DND-41 (cell line): ENCODE measurements around the gene C1QTNF6.

Experiments used
- EZH2 ChIP-seq: IDR thresholded peaks from 3 replicates; pipeline ENCODE4 v1.6.1; 2012; ENCODE audit warnings: borderline replicate concordance, low read depth, mild to moderate bottlenecking, moderate library complexity, low read length, inconsistent platforms; ENCODE audit not compliant: severe bottlenecking
- TF ChIP-seq, protein P1 (sequence below): IDR thresholded peaks from 2 replicates; pipeline ENCODE4 v1.5.1; 2012; ENCODE audit warnings: borderline replicate concordance, low read length, moderate library complexity, mild to moderate bottlenecking; ENCODE audit not compliant: poor library complexity, severe bottlenecking; ENCODE audit errors: extremely low read depth

DNA sequence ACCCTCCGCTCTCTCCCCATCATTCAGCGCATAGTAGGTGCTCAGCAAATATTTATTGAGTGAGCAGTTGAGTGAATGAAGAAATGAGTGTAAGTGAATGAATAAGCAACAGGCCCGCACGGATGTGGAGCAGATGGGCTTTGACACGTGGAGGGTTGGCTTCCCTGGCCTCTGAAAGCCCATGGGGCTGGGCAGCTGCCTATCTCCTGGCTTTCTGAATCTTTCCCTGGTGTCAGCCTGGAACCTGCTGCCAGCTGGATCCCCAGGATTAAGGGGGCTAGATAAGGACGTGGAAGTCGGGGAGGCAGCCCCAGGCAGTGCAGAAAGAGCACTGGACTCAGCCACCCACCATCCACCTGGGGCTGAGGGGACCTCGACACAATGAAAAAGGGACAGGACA lies 50.9 kb downstream of the C1QTNF6 start:
- TF ChIP-seq, protein P1, sequence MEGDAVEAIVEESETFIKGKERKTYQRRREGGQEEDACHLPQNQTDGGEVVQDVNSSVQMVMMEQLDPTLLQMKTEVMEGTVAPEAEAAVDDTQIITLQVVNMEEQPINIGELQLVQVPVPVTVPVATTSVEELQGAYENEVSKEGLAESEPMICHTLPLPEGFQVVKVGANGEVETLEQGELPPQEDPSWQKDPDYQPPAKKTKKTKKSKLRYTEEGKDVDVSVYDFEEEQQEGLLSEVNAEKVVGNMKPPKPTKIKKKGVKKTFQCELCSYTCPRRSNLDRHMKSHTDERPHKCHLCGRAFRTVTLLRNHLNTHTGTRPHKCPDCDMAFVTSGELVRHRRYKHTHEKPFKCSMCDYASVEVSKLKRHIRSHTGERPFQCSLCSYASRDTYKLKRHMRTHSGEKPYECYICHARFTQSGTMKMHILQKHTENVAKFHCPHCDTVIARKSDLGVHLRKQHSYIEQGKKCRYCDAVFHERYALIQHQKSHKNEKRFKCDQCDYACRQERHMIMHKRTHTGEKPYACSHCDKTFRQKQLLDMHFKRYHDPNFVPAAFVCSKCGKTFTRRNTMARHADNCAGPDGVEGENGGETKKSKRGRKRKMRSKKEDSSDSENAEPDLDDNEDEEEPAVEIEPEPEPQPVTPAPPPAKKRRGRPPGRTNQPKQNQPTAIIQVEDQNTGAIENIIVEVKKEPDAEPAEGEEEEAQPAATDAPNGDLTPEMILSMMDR: no peak
- TF ChIP-seq EZH2: no peak
